HepG2 (cell line): ENCODE data around the gene ZNF443. TPM values are rescaled to one million over a fixed set of nuclear protein-coding genes. Genes with fewer than 3 reads are reported as not detected.
"Not testable (repeated sequence)": the region's sequence is repeated elsewhere in the genome, so short reads cannot be mapped to it uniquely, and the experiment has no call there.

ENCODE experiments used
- ATAC-seq: fragments of 200-7000 bp; cut with Tn5 transposase; 3 replicates; pipeline ENCODE4 v1.9.1; 2020; ENCODE audit warnings: mild to moderate bottlenecking, moderate library complexity
- BruUV-seq: library from RNA; stranded (reverse); fragments of 400-500 nt; replicated peaks from 2 replicates; lab custom pipeline; 2021; lab: Mats Ljungman, UMichigan
- CTCF ChIA-PET: fragments of 300-600 bp; formaldehyde crosslinking; extraction: SDS; loops from one replicate; lab custom pipeline; 2021; ENCODE audit warnings: low total read pairs, inconsistent platforms, low intra/inter-chr PET ratio; lab: Yijun Ruan, JAX
- POLR2A ChIA-PET: fragments of 350-600 bp; sonication (Branson Sonifier 250); formaldehyde crosslinking; loops from one replicate; lab custom pipeline; 2020; ENCODE audit warnings: antibody characterized with exemption, inconsistent platforms; lab: Yijun Ruan, JAX
- DNase-seq: peaks from one replicate; pipeline ENCODE4 v3.0.0-alpha.2; 2015; ENCODE audit warnings: low spot score
- FAIRE-seq: peaks from 3 replicates; lab custom pipeline; 2011; peaks lifted over from hg19 to GRCh38; lab: Jason Lieb, UNC
- H2AFZ ChIP-seq: one replicate; pipeline ENCODE4 v1.6.1; 2011; ENCODE audit warnings: low read length, inconsistent platforms
- H3K27ac ChIP-seq: fragments of 300-600 bp; 3 replicates; pipeline ENCODE4 v1.8.0; 2011; ENCODE audit warnings: mixed run types, mild to moderate bottlenecking, mixed read lengths, low read length, inconsistent platforms; ENCODE audit not compliant: insufficient read depth; ENCODE audit errors: extremely low read length
- H3K27me3 ChIP-seq, 2 experiments: fragments of 200-600 bp in 1 of 2; 2 replicates in 1 of 2; 3 replicates in 1 of 2; pipeline versions ENCODE4 v1.6.0 to v1.8.0; 2011; ENCODE audit warnings: low read length in 2 of 2, mild to moderate bottlenecking in 2 of 2, moderate library complexity in 2 of 2, inconsistent platforms in 1 of 2; ENCODE audit not compliant: insufficient read depth in 2 of 2, control insufficient read depth in 1 of 2
- H3K36me3 ChIP-seq, 2 experiments: fragments of 200-600 bp in 1 of 2; replicated peaks in 1 of 2; 2 replicates in 1 of 2; 3 replicates in 1 of 2; pipeline versions ENCODE4 v1.5.1 to v1.8.0; 2011; ENCODE audit warnings: low read length in 2 of 2, inconsistent platforms in 1 of 2; ENCODE audit not compliant: insufficient read depth in 2 of 2, control insufficient read depth in 1 of 2
- H3K4me1 ChIP-seq: 2 replicates; pipeline ENCODE4 v1.5.1; 2012; ENCODE audit warnings: low read length, inconsistent platforms; ENCODE audit not compliant: insufficient read depth
- H3K4me2 ChIP-seq: 2 replicates; pipeline ENCODE4 v1.6.0; 2011; ENCODE audit warnings: low read depth, low read length, inconsistent platforms
- H3K4me3 ChIP-seq, 3 experiments: fragments of 200-600 bp in 1 of 3; sonication (generic), shearing (Covaris generic) in 1 of 3; replicated peaks in 1 of 3; 2 replicates each; pipeline ENCODE4 v1.5.1; 2011 to 2016; ENCODE audit warnings: low read length in 3 of 3, inconsistent platforms in 2 of 3, low read depth in 2 of 3, mild to moderate bottlenecking in 2 of 3, control low read depth in 1 of 3, mixed read lengths in 1 of 3; ENCODE audit not compliant: insufficient read depth in 1 of 3
- H3K79me2 ChIP-seq: one replicate; pipeline ENCODE4 v1.6.1; 2011; ENCODE audit warnings: low read length, inconsistent platforms; ENCODE audit not compliant: insufficient read depth
- H3K9ac ChIP-seq: 2 replicates; pipeline ENCODE4 v1.6.0; 2011; ENCODE audit warnings: mild to moderate bottlenecking, low read depth, low read length, inconsistent platforms; ENCODE audit not compliant: insufficient read depth
- H3K9me3 ChIP-seq: 2 replicates; pipeline ENCODE4 v1.5.1; 2012; ENCODE audit warnings: mild to moderate bottlenecking, low read length
- H4K20me1 ChIP-seq: 2 replicates; pipeline ENCODE4 v1.6.0; 2011; ENCODE audit warnings: inconsistent platforms, mild to moderate bottlenecking, low read length, moderate library complexity; ENCODE audit not compliant: insufficient read depth
- HNRNPK ChIP-seq: fragments of 200-400 bp; formaldehyde crosslinking; IDR thresholded peaks from 2 replicates; pipeline ENCODE4 v1.6.1; 2018; ENCODE audit warnings: low read length, low read depth, moderate library complexity, mild to moderate bottlenecking; ENCODE audit not compliant: poor library complexity, severe bottlenecking
- PCBP2 ChIP-seq: fragments of 200-400 bp; formaldehyde crosslinking; optimal IDR thresholded peaks from 2 replicates; pipeline ENCODE3; 2018; ENCODE audit warnings: low read length, low read depth; ENCODE audit not compliant: poor library complexity, severe bottlenecking
- PITX1 ChIP-seq: sonication (generic); formaldehyde crosslinking; IDR thresholded peaks from 2 replicates; pipeline ENCODE4 v1.5.1; 2020; ENCODE audit warnings: mild to moderate bottlenecking, missing genetic modification reagents
- ZNF33B ChIP-seq: sonication (generic); formaldehyde crosslinking; IDR thresholded peaks from 2 replicates; pipeline ENCODE4 v1.5.1; 2020; ENCODE audit warnings: mild to moderate bottlenecking, missing genetic modification reagents
- WGBS: methylation state at CpG from one replicate; pipeline ENCODE4 v1.1.6; 2017; ENCODE audit warnings: low lambda C conversion rate; 5-methylcytosine and 5-hydroxymethylcytosine counted together
- in situ Hi-C: cut with HindIII; loops from 2 replicates; pipeline ENCODE4 v1.10.0; 2017; ENCODE audit warnings: low pct_unique_long_range_greater_than_20kb; ENCODE audit not compliant: extremely low pct_ligation_motif_present
- intact Hi-C: fragments of 100-400 bp; cut with micrococcal nuclease; formaldehyde crosslinking; loops from one replicate; pipeline ENCODE4 v1.10.0; 2022; ENCODE audit not compliant: unreplicated experiment
- polyA plus RNA-seq, 8 experiments: library from polyadenylated mRNA; depleted of rRNA in 3 of 8; stranded (reverse) in 7 of 8; unstranded in 1 of 8; fragments of >200 nt; fragmentation: Illumina TruSeq in 4 of 8; extraction: Trizol in 4 of 8; gene quantifications; 2 replicates each; pipeline versions ENCODE4 v1.2.1 to v1.2.3, GENCODE V29; 2011 to 2016; ENCODE audit warnings: low read depth in 4 of 8, missing spikeins in 1 of 8, mixed read lengths in 1 of 8; ENCODE audit not compliant: insufficient read depth in 1 of 8
- total RNA-seq, 5 experiments: library from RNA; depleted of rRNA; stranded (reverse); fragments of >200 nt; fragmentation: Illumina TruSeq; extraction: Trizol; gene quantifications; 2 replicates each; pipeline ENCODE4 v1.2.3, GENCODE V29; 2016; ENCODE audit warnings: low read depth in 1 of 5
- TF ChIP-seq, protein P1 (sequence below): sonication (generic); formaldehyde crosslinking; IDR thresholded peaks from 2 replicates; pipeline ENCODE4 v1.8.1; 2022; ENCODE audit warnings: mild to moderate bottlenecking, missing genetic modification reagents
- TF ChIP-seq, protein P2 (sequence below): IDR thresholded peaks from 2 replicates; pipeline ENCODE4 v1.6.1; 2016; ENCODE audit warnings: low read depth, missing genetic modification reagents, missing compliant biosample characterization
- TF ChIP-seq, protein P3 (sequence below): sonication (generic); formaldehyde crosslinking; IDR thresholded peaks from 2 replicates; pipeline ENCODE4 v1.4.0; 2020; ENCODE audit warnings: mild to moderate bottlenecking, missing genetic modification reagents

Gene ZNF443
- total and polyA plus RNA-seq, 2 of the 13 experiments (the other 11 are each of a cell fraction or from before 2014, with no cell fraction given), result 3.6 to 19.0 TPM

DNA sequence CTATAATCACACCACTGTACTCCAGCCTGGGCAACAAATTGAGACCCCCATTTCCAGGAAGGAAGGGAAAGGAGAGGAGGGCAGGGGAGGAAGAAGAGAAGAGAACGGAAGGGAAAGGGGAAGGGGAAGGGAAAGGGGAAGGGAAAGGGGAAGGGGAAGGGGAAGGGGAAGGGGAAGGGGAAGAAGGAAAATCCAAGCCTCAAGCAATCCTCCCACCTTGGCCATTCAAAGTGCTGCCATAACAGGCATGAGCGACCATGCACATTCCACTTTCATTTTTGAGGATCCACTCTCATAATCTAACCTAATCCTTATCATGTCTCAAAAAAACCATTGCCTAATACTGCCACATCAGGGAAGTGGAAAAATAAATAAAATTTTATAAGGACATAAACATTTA, 54.5 kb downstream of the ZNF443 start:
- POLR2A ChIA-PET, in situ Hi-C loops, FAIRE-seq, H4K20me1 ChIP-seq, DNase-seq, H3K79me2 ChIP-seq, H2AFZ ChIP-seq, H3K9ac ChIP-seq, ATAC-seq, H3K27me3 ChIP-seq, H3K4me3 ChIP-seq, H3K27ac ChIP-seq, H3K4me2 ChIP-seq, intact Hi-C loops, H3K9me3 ChIP-seq, BruUV-seq, CTCF ChIA-PET: not testable (repeated sequence)
- WGBS, result 100% methylated on average over 2 of the region's 2 CpGs
- H3K36me3 ChIP-seq, result peaks cover 8 to 17% of the 10 kb centered on the region in 2 experiments; a peak in 3 of 5 replicates
- TF ChIP-seq PCBP2, result peak; percentile 77
- TF ChIP-seq HNRNPK, result peak; percentile 96
- peaks cover 11% of the 10 kb centered on the region; the same call in 1 of the 2 replicates for H3K4me1 ChIP-seq

DNA sequence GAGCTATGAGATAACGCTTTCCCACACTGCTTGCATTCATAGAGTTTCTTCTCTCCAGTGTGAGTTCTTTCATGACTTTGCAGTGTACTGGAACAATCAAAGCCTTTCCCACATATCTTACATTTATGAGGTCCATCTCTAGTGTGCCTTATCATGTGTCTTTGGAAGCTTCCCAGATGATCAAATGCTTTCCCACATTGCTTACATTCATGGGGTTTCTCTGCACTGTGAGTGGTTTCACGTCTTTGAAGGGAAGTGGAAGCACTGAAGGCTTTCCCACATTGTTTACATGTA, 60.4 kb downstream of the ZNF443 start:
- CTCF ChIA-PET, result no interaction called here
- in situ Hi-C loops (no loop called here), intact Hi-C loops (no loop called here)
- Histone ChIP-seq H3K79me2 (no peaks in the 10 kb centered on the region), H4K20me1 (no peaks in the 10 kb centered on the region), H3K27me3 (no peaks in the 10 kb centered on the region), H3K9me3 (0 out of 2 replicates have a peak, but pooled peaks cover 6% of the 10 kb centered on the region), H2AFZ (no peak overlapping the region), H3K4me2 (no peak overlapping the region), H3K27ac (no peak overlapping the region), H3K4me3 (no peak overlapping the region), H3K36me3 (peaks cover 0 to 4% of the 10 kb centered on the region in 2 experiments; a peak in 1 of 5 replicates), H3K9ac (no peak overlapping the region), H3K4me1 (peaks cover 18% of the 10 kb centered on the region)
- no peak for FAIRE-seq
- WGBS, result 68% methylated on average over 2 of the region's 2 CpGs
- no peak for DNase-seq
- BruUV-seq, result no TSS peak
- POLR2A ChIA-PET, result no interaction called here
- ATAC-seq, result no peak
- TF ChIP-seq, protein P1, sequence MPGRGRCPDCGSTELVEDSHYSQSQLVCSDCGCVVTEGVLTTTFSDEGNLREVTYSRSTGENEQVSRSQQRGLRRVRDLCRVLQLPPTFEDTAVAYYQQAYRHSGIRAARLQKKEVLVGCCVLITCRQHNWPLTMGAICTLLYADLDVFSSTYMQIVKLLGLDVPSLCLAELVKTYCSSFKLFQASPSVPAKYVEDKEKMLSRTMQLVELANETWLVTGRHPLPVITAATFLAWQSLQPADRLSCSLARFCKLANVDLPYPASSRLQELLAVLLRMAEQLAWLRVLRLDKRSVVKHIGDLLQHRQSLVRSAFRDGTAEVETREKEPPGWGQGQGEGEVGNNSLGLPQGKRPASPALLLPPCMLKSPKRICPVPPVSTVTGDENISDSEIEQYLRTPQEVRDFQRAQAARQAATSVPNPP (CRISPR knock-in tag), result no peak
- TF ChIP-seq, protein P2, sequence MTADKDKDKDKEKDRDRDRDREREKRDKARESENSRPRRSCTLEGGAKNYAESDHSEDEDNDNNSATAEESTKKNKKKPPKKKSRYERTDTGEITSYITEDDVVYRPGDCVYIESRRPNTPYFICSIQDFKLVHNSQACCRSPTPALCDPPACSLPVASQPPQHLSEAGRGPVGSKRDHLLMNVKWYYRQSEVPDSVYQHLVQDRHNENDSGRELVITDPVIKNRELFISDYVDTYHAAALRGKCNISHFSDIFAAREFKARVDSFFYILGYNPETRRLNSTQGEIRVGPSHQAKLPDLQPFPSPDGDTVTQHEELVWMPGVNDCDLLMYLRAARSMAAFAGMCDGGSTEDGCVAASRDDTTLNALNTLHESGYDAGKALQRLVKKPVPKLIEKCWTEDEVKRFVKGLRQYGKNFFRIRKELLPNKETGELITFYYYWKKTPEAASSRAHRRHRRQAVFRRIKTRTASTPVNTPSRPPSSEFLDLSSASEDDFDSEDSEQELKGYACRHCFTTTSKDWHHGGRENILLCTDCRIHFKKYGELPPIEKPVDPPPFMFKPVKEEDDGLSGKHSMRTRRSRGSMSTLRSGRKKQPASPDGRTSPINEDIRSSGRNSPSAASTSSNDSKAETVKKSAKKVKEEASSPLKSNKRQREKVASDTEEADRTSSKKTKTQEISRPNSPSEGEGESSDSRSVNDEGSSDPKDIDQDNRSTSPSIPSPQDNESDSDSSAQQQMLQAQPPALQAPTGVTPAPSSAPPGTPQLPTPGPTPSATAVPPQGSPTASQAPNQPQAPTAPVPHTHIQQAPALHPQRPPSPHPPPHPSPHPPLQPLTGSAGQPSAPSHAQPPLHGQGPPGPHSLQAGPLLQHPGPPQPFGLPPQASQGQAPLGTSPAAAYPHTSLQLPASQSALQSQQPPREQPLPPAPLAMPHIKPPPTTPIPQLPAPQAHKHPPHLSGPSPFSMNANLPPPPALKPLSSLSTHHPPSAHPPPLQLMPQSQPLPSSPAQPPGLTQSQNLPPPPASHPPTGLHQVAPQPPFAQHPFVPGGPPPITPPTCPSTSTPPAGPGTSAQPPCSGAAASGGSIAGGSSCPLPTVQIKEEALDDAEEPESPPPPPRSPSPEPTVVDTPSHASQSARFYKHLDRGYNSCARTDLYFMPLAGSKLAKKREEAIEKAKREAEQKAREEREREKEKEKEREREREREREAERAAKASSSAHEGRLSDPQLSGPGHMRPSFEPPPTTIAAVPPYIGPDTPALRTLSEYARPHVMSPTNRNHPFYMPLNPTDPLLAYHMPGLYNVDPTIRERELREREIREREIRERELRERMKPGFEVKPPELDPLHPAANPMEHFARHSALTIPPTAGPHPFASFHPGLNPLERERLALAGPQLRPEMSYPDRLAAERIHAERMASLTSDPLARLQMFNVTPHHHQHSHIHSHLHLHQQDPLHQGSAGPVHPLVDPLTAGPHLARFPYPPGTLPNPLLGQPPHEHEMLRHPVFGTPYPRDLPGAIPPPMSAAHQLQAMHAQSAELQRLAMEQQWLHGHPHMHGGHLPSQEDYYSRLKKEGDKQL (CRISPR knock-in tag), result no peak
- no peak for TF ChIP-seq ZNF33B (CRISPR knock-in tag)
- TF ChIP-seq PITX1, result no peak
- TF ChIP-seq, protein P3, sequence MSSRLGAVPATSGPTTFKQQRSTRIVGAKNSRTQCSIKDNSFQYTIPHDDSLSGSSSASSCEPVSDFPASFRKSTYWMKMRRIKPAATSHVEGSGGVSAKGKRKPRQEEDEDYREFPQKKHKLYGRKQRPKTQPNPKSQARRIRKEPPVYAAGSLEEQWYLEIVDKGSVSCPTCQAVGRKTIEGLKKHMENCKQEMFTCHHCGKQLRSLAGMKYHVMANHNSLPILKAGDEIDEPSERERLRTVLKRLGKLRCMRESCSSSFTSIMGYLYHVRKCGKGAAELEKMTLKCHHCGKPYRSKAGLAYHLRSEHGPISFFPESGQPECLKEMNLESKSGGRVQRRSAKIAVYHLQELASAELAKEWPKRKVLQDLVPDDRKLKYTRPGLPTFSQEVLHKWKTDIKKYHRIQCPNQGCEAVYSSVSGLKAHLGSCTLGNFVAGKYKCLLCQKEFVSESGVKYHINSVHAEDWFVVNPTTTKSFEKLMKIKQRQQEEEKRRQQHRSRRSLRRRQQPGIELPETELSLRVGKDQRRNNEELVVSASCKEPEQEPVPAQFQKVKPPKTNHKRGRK (CRISPR knock-in tag), result no peak
